Keratinocyte (primary cell): ENCODE data around the gene INCA1.

Experiments used
- EZH2 ChIP-seq: IDR thresholded peaks from one replicate; pipeline ENCODE4 v1.6.1; 2012; ENCODE audit warnings: inconsistent platforms, mild to moderate bottlenecking, low read length, moderate library complexity
- TF ChIP-seq, protein P1 (sequence below), 3 experiments: IDR thresholded peaks in 1 of 3; conservative IDR thresholded peaks in 1 of 3; optimal IDR thresholded peaks in 1 of 3; 2 replicates in 2 of 3; 3 replicates in 1 of 3; pipeline versions ENCODE3 to v1.5.1; 2011; ENCODE audit warnings: low read length in 3 of 3, mild to moderate bottlenecking in 3 of 3, moderate library complexity in 2 of 3, control low read depth in 1 of 3, inconsistent platforms in 1 of 3; ENCODE audit not compliant: insufficient read depth in 2 of 3; ENCODE audit errors: extremely low read depth in 1 of 3

DNA sequence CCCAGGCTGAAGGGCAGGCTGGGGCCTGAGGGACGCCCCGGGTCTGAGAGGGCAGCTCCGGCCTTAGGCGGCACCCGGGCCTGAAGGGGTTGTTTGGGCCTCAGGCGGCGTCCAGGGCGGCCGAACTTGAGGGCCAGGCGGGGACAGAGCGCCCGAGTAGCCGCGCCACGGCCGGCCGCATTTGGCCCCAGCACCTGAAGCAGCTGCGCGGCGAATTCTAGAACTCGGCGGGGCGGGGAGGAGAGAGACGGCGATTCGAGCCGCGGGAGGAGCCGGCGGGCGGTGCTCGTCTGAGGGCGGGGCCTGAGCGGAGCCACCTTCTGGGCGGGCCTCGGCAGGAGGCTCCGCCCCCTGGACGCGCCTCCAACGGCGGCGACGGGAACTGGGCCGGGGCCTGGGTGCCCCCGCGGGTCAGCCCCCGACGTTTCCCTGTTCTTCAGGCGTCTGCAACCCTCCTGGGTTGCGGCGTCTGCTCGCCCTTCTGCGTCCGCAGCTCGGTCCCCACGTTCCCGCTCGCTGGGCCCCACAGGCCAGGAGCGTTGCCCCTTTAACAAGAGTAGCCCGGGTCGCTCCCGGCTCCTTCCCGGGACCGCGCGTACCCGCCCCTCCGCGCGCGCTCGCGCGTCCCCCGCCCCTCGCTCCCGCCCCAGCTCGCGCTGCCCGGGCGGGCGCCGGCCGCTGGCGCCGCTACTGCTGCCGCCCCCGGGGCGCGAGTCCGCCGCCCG, at the start of gene INCA1, which contains the start of gene KIF1C:
- TF ChIP-seq, protein P1, sequence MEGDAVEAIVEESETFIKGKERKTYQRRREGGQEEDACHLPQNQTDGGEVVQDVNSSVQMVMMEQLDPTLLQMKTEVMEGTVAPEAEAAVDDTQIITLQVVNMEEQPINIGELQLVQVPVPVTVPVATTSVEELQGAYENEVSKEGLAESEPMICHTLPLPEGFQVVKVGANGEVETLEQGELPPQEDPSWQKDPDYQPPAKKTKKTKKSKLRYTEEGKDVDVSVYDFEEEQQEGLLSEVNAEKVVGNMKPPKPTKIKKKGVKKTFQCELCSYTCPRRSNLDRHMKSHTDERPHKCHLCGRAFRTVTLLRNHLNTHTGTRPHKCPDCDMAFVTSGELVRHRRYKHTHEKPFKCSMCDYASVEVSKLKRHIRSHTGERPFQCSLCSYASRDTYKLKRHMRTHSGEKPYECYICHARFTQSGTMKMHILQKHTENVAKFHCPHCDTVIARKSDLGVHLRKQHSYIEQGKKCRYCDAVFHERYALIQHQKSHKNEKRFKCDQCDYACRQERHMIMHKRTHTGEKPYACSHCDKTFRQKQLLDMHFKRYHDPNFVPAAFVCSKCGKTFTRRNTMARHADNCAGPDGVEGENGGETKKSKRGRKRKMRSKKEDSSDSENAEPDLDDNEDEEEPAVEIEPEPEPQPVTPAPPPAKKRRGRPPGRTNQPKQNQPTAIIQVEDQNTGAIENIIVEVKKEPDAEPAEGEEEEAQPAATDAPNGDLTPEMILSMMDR (optimal IDR thresholded peaks at IDR 0.05 in 1 of 3, IDR thresholded peaks at IDR 0.05 in 1 of 3, conservative IDR thresholded peaks at IDR 0.05 in 1 of 3; ENCODE audit: extremely low read depth in 1 of 3, insufficient read depth in 2 of 3, low read length in 3 of 3): no peak
- no peak for TF ChIP-seq EZH2
